ENCODE results near the gene ZFYVE16. TPM values are rescaled to one million over a fixed set of nuclear protein-coding genes. Genes with fewer than 3 reads are reported as not detected.

The ZFYVE16 gene
- 2.0 TPM for polyA plus RNA-seq (2012; ENCODE audit: low read depth, missing spikeins)

GRCh38 chr5:80407735-80408483 is at the start of gene ZFYVE16:
ZFYVE16 (plus strand) TSS chr5:80408064; CDS start chr5:80434148, 26,084 bp downstream.
- TF ChIP-seq POLR2AphosphoS5 (IDR thresholded peaks at IDR 0.05; ENCODE audit: low read depth, low read length) (peak; percentile 93), POU2F2 (IDR thresholded peaks at IDR 0.05; ENCODE audit: low read depth, low read length) (no peak), SPI1 (IDR thresholded peaks at IDR 0.05; ENCODE audit: low read depth, low read length) (peak; percentile 23; the same call in 1 of the 2 replicates), POLR2A (IDR thresholded peaks at IDR 0.05; ENCODE audit: low read depth, low read length) (peak; percentile 86), TAF1 (IDR thresholded peaks at IDR 0.05; ENCODE audit: low read depth, low read length) (peak; percentile 78), PAX5 (IDR thresholded peaks at IDR 0.05; ENCODE audit: insufficient read depth, low read length, severe bottlenecking) (no peak)
- FAIRE-seq = peak; percentile 98
- DNase-seq (ENCODE audit: insufficient read length, low spot score) = peak; percentile 83

GRCh38 chr5:80360914-80361444 is 46.9 kb upstream of the ZFYVE16 start:
- no peak for FAIRE-seq
- DNase-seq (ENCODE audit: insufficient read length, low spot score) = no peak
- TF ChIP-seq TAF1 (IDR thresholded peaks at IDR 0.05; ENCODE audit: low read depth, low read length) = no peak
- TF ChIP-seq SPI1 (IDR thresholded peaks at IDR 0.05; ENCODE audit: low read depth, low read length) = no peak

GRCh38 chr5:80364892-80365291 is 43.0 kb upstream of the ZFYVE16 start:
- TF ChIP-seq PAX5 (IDR thresholded peaks at IDR 0.05; ENCODE audit: insufficient read depth, low read length, severe bottlenecking) = no peak
- TF ChIP-seq TAF1 (IDR thresholded peaks at IDR 0.05; ENCODE audit: low read depth, low read length) = no peak
- no peak for TF ChIP-seq POLR2A (IDR thresholded peaks at IDR 0.05; ENCODE audit: low read depth, low read length)
- TF ChIP-seq POLR2AphosphoS5 (IDR thresholded peaks at IDR 0.05; ENCODE audit: low read depth, low read length) = no peak
- TF ChIP-seq SPI1 (IDR thresholded peaks at IDR 0.05; ENCODE audit: low read depth, low read length) = no peak
- TF ChIP-seq POU2F2 (IDR thresholded peaks at IDR 0.05; ENCODE audit: low read depth, low read length) = no peak
- FAIRE-seq (no peak), DNase-seq (ENCODE audit: insufficient read length, low spot score) (no peak)

GRCh38 chr5:80368661-80369480 is 39.0 kb upstream of the ZFYVE16 start:
- no peak for FAIRE-seq
- no peak for DNase-seq (ENCODE audit: insufficient read length, low spot score)

GRCh38 chr5:80369521-80369920 is 38.3 kb upstream of the ZFYVE16 start:
- DNase-seq (ENCODE audit: insufficient read length, low spot score) = no peak
- TF ChIP-seq SPI1 (IDR thresholded peaks at IDR 0.05; ENCODE audit: low read depth, low read length) (no peak), PAX5 (IDR thresholded peaks at IDR 0.05; ENCODE audit: insufficient read depth, low read length, severe bottlenecking) (no peak), POU2F2 (IDR thresholded peaks at IDR 0.05; ENCODE audit: low read depth, low read length) (no peak), TAF1 (IDR thresholded peaks at IDR 0.05; ENCODE audit: low read depth, low read length) (no peak), POLR2AphosphoS5 (IDR thresholded peaks at IDR 0.05; ENCODE audit: low read depth, low read length) (no peak), POLR2A (IDR thresholded peaks at IDR 0.05; ENCODE audit: low read depth, low read length) (no peak)
- FAIRE-seq = no peak

More at GRCh38 chr5:80368661-80369480, 39.0 kb upstream of the ZFYVE16 start:
- TF ChIP-seq POLR2AphosphoS5 (IDR thresholded peaks at IDR 0.05; ENCODE audit: low read depth, low read length) (no peak), TAF1 (IDR thresholded peaks at IDR 0.05; ENCODE audit: low read depth, low read length) (no peak), SPI1 (IDR thresholded peaks at IDR 0.05; ENCODE audit: low read depth, low read length) (no peak)

- FAIRE-seq = no peak
- TF ChIP-seq POLR2AphosphoS5 (IDR thresholded peaks at IDR 0.05; ENCODE audit: low read depth, low read length) (no peak), POU2F2 (IDR thresholded peaks at IDR 0.05; ENCODE audit: low read depth, low read length) (no peak), POLR2A (IDR thresholded peaks at IDR 0.05; ENCODE audit: low read depth, low read length) (no peak), SPI1 (IDR thresholded peaks at IDR 0.05; ENCODE audit: low read depth, low read length) (no peak), TAF1 (IDR thresholded peaks at IDR 0.05; ENCODE audit: low read depth, low read length) (no peak), PAX5 (IDR thresholded peaks at IDR 0.05; ENCODE audit: insufficient read depth, low read length, severe bottlenecking) (no peak)
- DNase-seq (ENCODE audit: insufficient read length, low spot score) = no peak
Measured at GRCh38 chr5:80370390-80370789, 37.5 kb upstream of the ZFYVE16 start.

- FAIRE-seq (no peak), DNase-seq (ENCODE audit: insufficient read length, low spot score) (no peak)
- TF ChIP-seq SPI1 (IDR thresholded peaks at IDR 0.05; ENCODE audit: low read depth, low read length) = no peak
- TF ChIP-seq POLR2A (IDR thresholded peaks at IDR 0.05; ENCODE audit: low read depth, low read length) = no peak
- no peak for TF ChIP-seq TAF1 (IDR thresholded peaks at IDR 0.05; ENCODE audit: low read depth, low read length)
- TF ChIP-seq POU2F2 (IDR thresholded peaks at IDR 0.05; ENCODE audit: low read depth, low read length) = no peak
- TF ChIP-seq PAX5 (IDR thresholded peaks at IDR 0.05; ENCODE audit: insufficient read depth, low read length, severe bottlenecking) = no peak
Measured at GRCh38 chr5:80372780-80373179, 35.1 kb upstream of the ZFYVE16 start.

- FAIRE-seq (no peak), DNase-seq (ENCODE audit: insufficient read length, low spot score) (no peak)
- no peak for TF ChIP-seq POU2F2 (IDR thresholded peaks at IDR 0.05; ENCODE audit: low read depth, low read length)
- no peak for TF ChIP-seq POLR2A (IDR thresholded peaks at IDR 0.05; ENCODE audit: low read depth, low read length)
- no peak for TF ChIP-seq SPI1 (IDR thresholded peaks at IDR 0.05; ENCODE audit: low read depth, low read length)
- TF ChIP-seq POLR2AphosphoS5 (IDR thresholded peaks at IDR 0.05; ENCODE audit: low read depth, low read length) = no peak
- TF ChIP-seq PAX5 (IDR thresholded peaks at IDR 0.05; ENCODE audit: insufficient read depth, low read length, severe bottlenecking) = no peak
- no peak for TF ChIP-seq TAF1 (IDR thresholded peaks at IDR 0.05; ENCODE audit: low read depth, low read length)
Measured at GRCh38 chr5:80374188-80374587, 33.7 kb upstream of the ZFYVE16 start.

- no peak for FAIRE-seq
Measured at GRCh38 chr5:80376557-80376956, 31.3 kb upstream of the ZFYVE16 start.

More at GRCh38 chr5:80376557-80376956, 31.3 kb upstream of the ZFYVE16 start:
- no peak for TF ChIP-seq POU2F2 (IDR thresholded peaks at IDR 0.05; ENCODE audit: low read depth, low read length)
- TF ChIP-seq POLR2AphosphoS5 (IDR thresholded peaks at IDR 0.05; ENCODE audit: low read depth, low read length) = no peak
- no peak for TF ChIP-seq POLR2A (IDR thresholded peaks at IDR 0.05; ENCODE audit: low read depth, low read length)
- no peak for TF ChIP-seq TAF1 (IDR thresholded peaks at IDR 0.05; ENCODE audit: low read depth, low read length)
- no peak for TF ChIP-seq PAX5 (IDR thresholded peaks at IDR 0.05; ENCODE audit: insufficient read depth, low read length, severe bottlenecking)
- TF ChIP-seq SPI1 (IDR thresholded peaks at IDR 0.05; ENCODE audit: low read depth, low read length) = no peak
- no peak for DNase-seq (ENCODE audit: insufficient read length, low spot score)

Measured in GM12891 (cell line).